Fibroblast of pulmonary artery (primary cell): ENCODE results near the gene TMEM170B.
A peak's percentile ranks its signal among the peaks of the same experiment; 100 is the strongest.

Source experiments
- DNase-seq: peaks from one replicate; pipeline ENCODE4 v3.0.0-alpha.2; 2010; ENCODE audit warnings: low read depth
- H3K4me3 ChIP-seq: replicated peaks from 2 replicates; pipeline ENCODE4 v1.5.1; 2011; ENCODE audit warnings: low read depth, mild to moderate bottlenecking, control low read depth, low read length, moderate library complexity
- TF ChIP-seq, protein P1 (sequence below): IDR thresholded peaks from 2 replicates; pipeline ENCODE4 v1.5.1; 2011; ENCODE audit warnings: mild to moderate bottlenecking, control low read depth, low read length, inconsistent platforms; ENCODE audit errors: missing control alignments

Gene TMEM170B

DNA sequence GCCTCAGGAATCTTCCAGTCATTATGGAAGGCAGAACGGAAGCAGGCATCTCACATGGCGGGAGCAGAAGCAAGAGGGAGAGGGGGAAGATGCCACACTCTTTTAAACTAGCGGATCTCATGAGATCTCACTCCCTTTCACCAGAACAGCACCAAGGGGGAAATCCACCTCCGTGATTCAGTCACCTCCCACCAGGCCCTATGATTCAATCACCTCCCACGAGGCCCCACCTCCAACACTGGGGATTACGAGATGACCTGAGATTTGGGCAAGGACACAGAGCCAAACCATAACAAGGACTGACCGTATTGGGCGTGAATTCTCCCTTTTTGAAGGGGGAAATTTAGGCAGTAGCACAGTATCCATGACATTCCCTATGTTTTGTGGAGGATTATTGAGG lies 88.8 kb downstream of the TMEM170B start:
- no peak for DNase-seq
- no peak overlapping the region for H3K4me3 ChIP-seq
- TF ChIP-seq, protein P1, sequence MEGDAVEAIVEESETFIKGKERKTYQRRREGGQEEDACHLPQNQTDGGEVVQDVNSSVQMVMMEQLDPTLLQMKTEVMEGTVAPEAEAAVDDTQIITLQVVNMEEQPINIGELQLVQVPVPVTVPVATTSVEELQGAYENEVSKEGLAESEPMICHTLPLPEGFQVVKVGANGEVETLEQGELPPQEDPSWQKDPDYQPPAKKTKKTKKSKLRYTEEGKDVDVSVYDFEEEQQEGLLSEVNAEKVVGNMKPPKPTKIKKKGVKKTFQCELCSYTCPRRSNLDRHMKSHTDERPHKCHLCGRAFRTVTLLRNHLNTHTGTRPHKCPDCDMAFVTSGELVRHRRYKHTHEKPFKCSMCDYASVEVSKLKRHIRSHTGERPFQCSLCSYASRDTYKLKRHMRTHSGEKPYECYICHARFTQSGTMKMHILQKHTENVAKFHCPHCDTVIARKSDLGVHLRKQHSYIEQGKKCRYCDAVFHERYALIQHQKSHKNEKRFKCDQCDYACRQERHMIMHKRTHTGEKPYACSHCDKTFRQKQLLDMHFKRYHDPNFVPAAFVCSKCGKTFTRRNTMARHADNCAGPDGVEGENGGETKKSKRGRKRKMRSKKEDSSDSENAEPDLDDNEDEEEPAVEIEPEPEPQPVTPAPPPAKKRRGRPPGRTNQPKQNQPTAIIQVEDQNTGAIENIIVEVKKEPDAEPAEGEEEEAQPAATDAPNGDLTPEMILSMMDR, result no peak

DNA sequence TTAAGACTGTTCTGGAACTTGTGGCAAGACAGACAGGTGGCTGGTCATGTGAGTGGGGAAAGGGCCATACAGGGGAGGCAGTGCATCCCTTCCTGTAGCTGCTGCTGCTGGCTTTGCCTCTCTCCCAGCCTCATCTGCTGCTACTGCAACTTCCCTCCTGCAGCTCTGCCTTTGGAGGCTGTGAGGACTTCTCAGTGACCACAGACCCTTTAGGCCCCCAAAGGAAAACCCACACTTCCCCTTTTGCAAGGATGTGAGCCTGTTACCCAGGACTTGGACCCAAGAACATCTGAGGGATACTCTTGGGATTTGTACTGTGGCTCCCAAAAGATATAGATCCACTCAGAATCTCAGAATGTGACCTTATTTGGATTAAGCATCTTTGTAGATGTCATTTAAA lies 91.0 kb downstream of the TMEM170B start:
- TF ChIP-seq, protein P1, result no peak
- H3K4me3 ChIP-seq, result no peak overlapping the region
- no peak for DNase-seq

DNA sequence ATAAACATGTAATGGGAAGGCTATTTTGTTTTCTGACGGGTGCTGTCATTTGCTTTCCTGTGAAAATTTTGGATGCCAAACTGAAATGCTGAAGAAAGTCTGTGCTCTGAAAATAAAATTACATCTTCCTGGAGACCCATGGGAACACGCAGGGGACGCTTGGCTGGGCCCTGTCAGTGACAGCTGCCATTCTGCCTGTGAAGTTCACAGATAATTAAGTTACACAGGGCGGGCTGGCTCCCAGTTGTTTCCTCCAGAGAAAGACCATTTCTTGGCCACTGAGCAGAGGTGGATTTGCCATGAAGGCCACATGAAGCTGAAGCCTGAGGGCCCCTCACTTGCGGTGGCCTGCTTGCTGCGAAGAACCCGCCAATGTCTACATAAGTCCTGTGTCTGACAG lies 93.5 kb downstream of the TMEM170B start:
- no peak for DNase-seq
- TF ChIP-seq, protein P1, result no peak
- H3K4me3 ChIP-seq, result no peak overlapping the region

DNA sequence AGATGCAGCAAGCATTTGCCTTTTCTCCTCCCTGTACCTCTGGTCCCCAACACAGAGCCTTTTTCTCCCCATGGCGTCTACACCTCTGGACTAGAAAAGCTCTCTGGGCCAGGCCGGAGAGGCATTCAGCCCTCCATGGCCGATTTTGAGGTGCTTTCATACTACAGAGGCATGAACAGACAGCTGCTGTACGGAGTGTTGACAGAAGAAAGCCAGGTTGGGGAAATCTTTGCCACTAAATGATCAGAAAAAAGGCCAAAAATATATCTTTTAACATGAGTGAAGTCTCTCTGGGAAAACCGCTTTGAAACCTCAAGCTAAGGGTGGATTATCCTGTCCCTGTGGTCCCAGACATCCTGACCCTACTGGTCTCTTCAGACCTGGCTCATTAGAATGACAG lies 94.0 kb downstream of the TMEM170B start:
- no peak overlapping the region for H3K4me3 ChIP-seq
- TF ChIP-seq, protein P1, result no peak
- DNase-seq, result no peak

DNA sequence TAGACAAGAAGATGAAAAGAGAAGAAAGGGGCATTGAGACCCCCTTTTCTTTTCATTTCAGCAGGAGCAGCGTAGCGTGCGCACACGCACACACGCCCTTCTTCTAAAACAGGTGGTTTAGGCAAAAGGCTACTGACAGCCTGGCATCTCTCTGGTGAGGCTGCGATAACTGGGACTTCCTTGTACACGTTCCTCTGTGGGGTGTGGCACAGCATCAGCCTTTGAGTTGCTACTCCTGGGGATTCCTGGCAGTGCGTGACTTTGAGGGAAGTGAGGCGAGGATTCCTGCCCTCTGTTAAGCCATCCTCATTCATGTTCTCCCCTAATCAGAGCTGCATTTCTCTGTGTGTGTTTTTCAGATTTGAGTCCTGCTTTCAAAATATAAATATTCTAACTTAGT lies 94.7 kb downstream of the TMEM170B start:
- TF ChIP-seq, protein P1, result no peak
- H3K4me3 ChIP-seq, result no peak overlapping the region
- DNase-seq, result no peak

DNA sequence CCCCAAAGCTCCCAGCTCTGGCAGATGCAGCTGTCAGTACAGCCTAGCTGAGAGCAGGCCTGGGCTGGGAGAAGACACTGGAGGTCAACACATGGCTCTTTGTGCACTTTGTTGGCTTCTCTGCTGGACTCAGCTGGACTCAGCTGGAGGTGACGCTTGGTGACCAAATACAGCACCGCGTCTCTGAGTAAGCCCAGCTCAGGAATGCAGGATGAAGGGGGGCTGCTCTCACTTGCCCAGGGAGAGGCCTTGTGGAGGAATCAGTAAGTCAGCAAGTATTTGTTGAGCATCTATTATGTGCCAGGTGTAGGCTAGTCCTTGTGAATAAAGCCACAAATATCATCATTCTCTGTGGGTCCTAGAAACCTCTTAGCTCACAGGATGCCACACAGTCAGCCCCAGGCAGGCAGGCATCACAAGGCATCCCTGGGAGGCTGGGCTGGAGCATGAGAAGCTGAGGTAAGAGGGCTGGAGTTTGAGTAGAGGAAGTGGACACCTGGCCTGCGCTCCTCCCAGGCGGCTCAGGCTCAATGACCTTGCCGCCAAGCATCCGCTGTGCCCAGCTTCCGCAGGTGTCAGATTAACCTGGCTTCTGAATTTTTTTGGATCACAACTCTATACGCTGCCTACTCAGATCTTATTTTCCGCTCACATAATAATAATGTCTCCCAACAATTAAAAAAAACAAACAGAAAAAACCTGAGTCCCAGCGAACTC lies 95.4 kb downstream of the TMEM170B start:
- no peak overlapping the region for H3K4me3 ChIP-seq
- DNase-seq, result peak; percentile 52
- TF ChIP-seq, protein P1, result no peak
